Measurements from ENCODE around the gene SNX8. TPM values are rescaled to one million over a fixed set of nuclear protein-coding genes. Genes with fewer than 3 reads are reported as not detected.

Gene SNX8
- total and polyA plus RNA-seq, 8 donors = 7.1 to 16.1 (median 11.7) TPM

DNA sequence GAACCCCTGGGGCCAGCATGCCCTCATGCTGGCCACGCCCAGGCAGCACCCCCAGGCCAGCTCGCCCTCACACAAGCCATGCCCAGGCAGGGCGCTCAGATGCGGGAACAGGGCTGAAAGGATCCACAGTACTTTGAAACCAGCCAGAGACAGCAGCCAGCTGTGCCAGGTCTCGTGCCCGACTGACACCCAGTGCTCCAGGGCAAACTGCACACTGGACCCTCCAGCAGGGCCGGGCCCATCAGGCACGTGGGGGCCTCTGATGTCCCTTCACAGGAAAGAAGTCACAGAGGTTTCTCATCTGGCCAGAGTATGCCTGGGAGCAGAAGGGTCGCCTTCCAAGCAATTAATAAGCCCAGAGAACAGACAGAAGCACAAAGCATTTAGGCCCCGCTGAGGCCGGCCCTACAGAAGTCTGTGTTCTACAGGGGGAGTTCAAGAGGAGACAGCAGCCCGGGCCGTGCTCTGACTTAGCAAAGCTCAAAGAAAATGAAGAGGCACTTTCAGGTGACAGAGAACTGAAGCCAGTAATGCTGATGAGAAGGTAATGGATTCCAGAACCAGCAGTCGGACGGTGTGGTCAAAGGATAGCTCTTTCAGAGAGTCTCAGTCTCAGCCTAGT, 102.9 kb downstream of the SNX8 start:
- ATAC-seq = no peak
- FAIRE-seq = no peak
- TF ChIP-seq, protein P1, sequence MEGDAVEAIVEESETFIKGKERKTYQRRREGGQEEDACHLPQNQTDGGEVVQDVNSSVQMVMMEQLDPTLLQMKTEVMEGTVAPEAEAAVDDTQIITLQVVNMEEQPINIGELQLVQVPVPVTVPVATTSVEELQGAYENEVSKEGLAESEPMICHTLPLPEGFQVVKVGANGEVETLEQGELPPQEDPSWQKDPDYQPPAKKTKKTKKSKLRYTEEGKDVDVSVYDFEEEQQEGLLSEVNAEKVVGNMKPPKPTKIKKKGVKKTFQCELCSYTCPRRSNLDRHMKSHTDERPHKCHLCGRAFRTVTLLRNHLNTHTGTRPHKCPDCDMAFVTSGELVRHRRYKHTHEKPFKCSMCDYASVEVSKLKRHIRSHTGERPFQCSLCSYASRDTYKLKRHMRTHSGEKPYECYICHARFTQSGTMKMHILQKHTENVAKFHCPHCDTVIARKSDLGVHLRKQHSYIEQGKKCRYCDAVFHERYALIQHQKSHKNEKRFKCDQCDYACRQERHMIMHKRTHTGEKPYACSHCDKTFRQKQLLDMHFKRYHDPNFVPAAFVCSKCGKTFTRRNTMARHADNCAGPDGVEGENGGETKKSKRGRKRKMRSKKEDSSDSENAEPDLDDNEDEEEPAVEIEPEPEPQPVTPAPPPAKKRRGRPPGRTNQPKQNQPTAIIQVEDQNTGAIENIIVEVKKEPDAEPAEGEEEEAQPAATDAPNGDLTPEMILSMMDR (IDR thresholded peaks at IDR 0.05) = no peak
- Histone ChIP-seq H3K27ac (no peak overlapping the region), H3K9me3 (no peaks in the 10 kb centered on the region), H3K36me3 (peaks cover 0 to 8% (median under 1%) of the 10 kb centered on the region in 3 donors), H3K4me1 (no peaks in the 10 kb centered on the region), H3K27me3 (no peaks in the 10 kb centered on the region), H3K4me3 (no peak overlapping the region)
- 85 to 90% methylated on average over 15 of the region's 15 CpGs for WGBS, 2 donors
- intact Hi-C loops (cut with DNase I) = loop anchor here in 2 of 3 donors (10.0 kb wide), 2 partner anchors 547 to 627 kb away; no protein-coding TSS in a partner anchor
- peak in 1 of 6 donors; percentile 54 for DNase-seq

- Histone ChIP-seq H3K4me3 (no peak overlapping the region), H3K4me1 (no peaks in the 10 kb centered on the region), H3K9me3 (no peaks in the 10 kb centered on the region), H3K27ac (no peak overlapping the region), H3K36me3 (peaks cover 0 to 8% (median 0%) of the 10 kb centered on the region in 3 donors), H3K27me3 (no peaks in the 10 kb centered on the region)
- intact Hi-C loops (cut with DNase I) = loop anchor here in 2 of 3 donors (10.0 kb wide), 2 partner anchors 546 to 626 kb away; no protein-coding TSS in a partner anchor
- TF ChIP-seq, protein P1 (IDR thresholded peaks at IDR 0.05) = no peak
- FAIRE-seq (no peak), ATAC-seq (no peak), DNase-seq (peak in 2 of 6 donors; percentile 45 to 66)
- 92 to 94% methylated on average over 30 of the region's 30 CpGs for WGBS, 2 donors
Observed at GRCh38 chr7:2210551-2211258, 103.5 kb downstream of the SNX8 start.

GRCh38 chr7:2209961-2210323, 104.3 kb downstream of the SNX8 start:
- intact Hi-C loops (cut with DNase I) = loop anchor here in 2 of 3 donors (10.0 kb wide), 2 partner anchors 545 to 625 kb away; no protein-coding TSS in a partner anchor
- no peak for ATAC-seq
- 87% methylated on average over 8 of the region's 8 CpGs for WGBS, 2 donors
- Histone ChIP-seq H3K27me3 (no peaks in the 10 kb centered on the region), H3K4me1 (no peaks in the 10 kb centered on the region), H3K4me3 (no peak overlapping the region), H3K27ac (no peak overlapping the region), H3K36me3 (peaks cover 0 to 8% (median 0%) of the 10 kb centered on the region in 3 donors), H3K9me3 (no peaks in the 10 kb centered on the region)
- FAIRE-seq = no peak
- TF ChIP-seq, protein P1 (IDR thresholded peaks at IDR 0.05) = no peak
- DNase-seq = no peak

DNA sequence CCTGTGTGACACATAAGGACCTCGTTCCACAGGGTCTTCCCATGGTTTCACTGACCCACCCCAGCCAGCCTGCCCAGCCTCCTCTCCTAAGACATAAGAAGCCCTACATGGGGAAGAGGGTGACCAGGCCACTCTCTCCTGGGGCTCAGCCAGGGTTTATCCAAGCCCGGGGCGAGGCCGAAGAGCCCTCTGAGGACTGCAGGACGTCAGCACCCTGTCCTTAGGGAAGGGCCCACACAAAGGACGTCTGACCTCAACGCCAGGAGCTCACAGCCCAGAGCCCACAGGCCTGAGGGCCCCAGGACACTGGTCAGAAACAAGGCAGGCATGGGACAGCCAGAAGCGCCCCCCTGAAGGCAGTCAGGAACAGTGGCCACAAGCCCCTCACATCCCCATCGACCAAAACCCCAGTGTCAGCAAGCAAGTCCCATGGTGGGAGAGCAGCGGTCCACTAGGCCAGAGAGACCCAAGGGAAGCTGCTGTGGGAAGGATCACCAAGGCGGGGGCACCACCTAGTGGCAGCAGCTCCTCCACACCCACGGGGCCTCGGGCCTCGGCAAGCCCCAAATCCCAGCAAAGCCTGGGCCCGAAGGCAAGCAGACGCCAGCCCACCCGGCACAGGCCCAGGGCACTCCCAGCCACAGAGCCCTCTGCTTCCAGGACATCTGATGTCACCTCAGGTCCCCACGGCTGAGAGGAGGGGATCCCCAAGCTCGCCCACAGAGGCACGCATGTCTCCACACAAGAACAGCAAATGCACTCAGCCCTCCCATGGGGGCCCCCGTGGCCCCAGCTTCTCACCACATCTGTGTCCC, 104.9 kb downstream of the SNX8 start:
- no peaks in the 10 kb centered on the region for H3K4me1 ChIP-seq
- peaks cover 0 to 8% (median 0%) of the 10 kb centered on the region in 3 donors for H3K36me3 ChIP-seq
- TF ChIP-seq, protein P1 (IDR thresholded peaks at IDR 0.05) = peak in 3 of 4 donors; percentile 38 to 46 (median 38)
- no peaks in the 10 kb centered on the region for H3K9me3 ChIP-seq
- ATAC-seq (peak in 3 of 4 donors; percentile 82 to 85 (median 84)), FAIRE-seq (no peak), DNase-seq (peak in 4 of 6 donors; percentile 18 to 74 (median 59))
- H3K27ac ChIP-seq = no peak overlapping the region
- 68 to 71% methylated on average over 21 of the region's 21 CpGs for WGBS, 2 donors
- intact Hi-C loops (cut with DNase I) = no loop called here
- no peaks in the 10 kb centered on the region for H3K27me3 ChIP-seq
- H3K4me3 ChIP-seq = no peak overlapping the region
